Central memory CD4-positive, alpha-beta T cell (primary cell): ENCODE data around the gene PPP1R3G.

ENCODE experiments used
- DNase-seq: peaks from one replicate; pipeline ENCODE4 v3.0.0; 2022

Gene PPP1R3G

DNA sequence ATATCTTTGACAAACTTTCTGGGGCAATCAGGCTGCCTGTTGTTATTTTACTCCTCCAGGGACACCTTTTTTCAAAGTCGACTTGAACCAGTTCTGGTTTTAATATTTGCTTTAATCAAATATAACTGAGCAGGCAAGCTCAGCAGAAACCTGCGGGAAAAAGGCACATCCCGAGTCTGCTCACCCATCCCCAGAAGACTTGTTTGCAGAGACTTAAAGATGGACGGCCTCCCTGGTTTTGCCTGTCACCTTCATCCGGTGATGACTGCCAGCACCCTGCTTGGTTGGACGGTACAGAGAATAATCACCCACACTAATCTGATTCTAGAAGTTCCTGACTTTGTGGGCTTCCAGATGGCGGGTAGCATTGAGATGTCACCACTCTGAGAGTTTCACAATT lies 36.8 kb downstream of the PPP1R3G start:
- DNase-seq: no peak

DNA sequence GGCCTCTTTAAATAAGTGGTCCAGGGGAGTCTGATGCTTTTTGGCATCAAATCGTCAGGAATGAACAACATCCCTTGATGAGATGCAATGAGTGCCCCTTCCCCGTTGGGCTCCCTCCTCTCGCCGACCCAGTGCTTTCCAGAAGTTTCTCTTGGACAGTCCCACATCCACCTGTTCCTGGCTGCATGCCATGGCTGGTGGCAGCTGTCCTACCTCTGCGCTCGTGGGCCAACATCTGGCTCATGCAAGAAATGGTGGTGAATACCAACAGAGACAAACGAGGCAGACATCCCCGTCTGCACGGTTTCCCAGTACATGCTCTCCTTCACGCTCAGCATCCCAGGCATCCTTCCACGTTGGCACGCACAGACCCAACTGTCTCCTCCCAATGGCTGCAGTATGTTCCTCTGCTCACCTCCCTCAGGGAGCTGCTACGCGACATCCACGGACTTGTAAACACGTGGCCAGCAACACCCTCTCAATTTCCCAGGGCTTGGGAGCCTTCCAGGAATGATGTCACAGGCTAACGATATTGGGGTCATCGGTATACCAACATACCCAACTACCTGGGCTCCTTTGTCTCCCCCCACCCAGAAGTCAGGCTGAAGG lies 37.5 kb downstream of the PPP1R3G start:
- DNase-seq: no peak

GRCh38 chr6:5123296-5124143 lies 38.4 kb downstream of the PPP1R3G start:
- DNase-seq: no peak

DNA sequence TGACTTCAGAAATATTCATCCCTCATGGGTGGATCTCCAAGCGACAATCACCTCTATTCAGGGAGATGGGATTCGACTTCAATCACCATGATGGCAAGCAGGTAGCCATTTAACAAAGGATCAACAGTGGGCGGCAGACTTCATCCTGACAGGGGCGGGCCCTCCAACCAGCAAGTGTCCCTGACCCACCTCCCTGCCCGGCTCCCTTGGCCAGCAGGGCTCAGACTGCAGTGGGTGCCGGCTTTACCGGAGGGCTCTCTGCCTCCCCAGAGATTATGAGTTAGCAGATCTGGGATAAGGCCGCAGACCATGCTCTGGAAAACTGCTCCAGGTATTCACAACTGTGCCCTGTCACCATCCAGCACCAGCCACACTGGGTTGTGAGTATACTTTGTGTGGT lies 39.4 kb downstream of the PPP1R3G start:
- DNase-seq: no peak

GRCh38 chr6:5125152-5126006 lies 40.2 kb downstream of the PPP1R3G start:
- no peak for DNase-seq

GRCh38 chr6:5126214-5126613 lies 41.1 kb downstream of the PPP1R3G start:
- no peak for DNase-seq

DNA sequence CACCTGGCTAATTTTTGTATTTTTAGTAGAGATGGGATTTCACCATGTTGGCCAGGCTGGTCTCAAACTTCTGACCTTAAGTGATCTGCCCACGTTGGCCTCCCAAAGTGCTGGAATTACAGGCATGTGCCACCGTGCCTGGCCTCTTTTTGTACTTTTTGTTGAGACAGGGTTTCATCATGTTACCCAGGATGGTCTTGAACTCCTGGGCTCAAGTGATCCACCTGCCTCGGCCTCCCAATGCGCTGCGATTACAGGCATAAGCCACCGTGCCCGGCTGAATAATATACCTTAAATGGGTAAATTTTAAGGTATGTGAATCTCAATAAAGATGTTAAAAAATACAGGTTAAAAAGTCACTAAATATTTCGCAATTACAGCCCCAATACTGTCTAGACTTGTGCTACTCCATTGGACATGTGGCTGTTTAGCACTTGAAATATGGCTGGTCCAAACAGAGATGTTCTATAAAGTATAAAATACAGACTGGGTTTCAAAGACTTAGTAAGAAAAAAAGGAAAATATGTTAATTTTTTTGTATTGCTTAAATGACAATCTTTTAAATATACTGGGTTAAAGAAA lies 42.1 kb downstream of the PPP1R3G start:
- DNase-seq: no peak

- no peak for DNase-seq
Measured at GRCh38 chr6:5128351-5128750, 43.2 kb downstream of the PPP1R3G start.

- DNase-seq: no peak
Measured at GRCh38 chr6:5130135-5130866, 45.2 kb downstream of the PPP1R3G start.

DNA sequence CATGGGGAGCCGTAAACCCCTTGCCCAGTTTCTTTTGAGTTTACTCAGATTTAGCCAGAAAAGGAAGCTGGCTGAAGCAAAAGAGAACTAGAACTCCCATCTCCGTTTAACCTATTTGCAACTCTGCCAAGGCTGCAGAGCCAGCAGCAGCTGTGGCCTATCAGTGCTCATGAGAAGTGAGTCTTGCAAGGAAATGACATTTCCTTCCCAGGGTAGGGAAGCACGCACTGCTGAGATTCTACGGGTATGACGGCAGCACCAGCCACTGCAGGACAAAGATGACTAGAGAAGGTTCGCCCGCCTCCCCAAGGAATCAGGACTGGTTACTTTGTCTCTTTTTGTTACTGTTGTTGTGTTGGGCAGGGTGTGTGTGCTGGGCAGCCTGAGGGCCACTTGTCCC lies 47.6 kb downstream of the PPP1R3G start:
- no peak for DNase-seq

DNA sequence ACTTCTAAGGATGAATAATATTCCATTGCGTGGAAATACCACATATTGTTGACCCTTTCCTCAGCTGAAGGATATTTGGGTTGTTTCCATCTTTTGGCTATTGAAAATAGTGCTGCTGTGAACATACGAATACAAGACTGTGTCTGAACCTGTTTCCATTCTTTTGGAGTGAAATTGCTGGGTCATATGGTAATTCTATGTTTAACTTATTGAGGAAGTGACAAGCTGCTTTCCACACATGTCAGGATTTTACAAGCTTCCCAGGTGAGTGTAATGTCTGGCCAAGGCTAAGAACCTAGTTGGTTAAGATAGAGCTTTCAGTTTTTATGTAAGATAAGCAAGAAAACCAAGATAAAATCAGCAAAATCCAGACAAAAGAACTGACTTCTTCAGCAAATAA lies 48.8 kb downstream of the PPP1R3G start:
- DNase-seq: no peak

GRCh38 chr6:5135788-5136376 lies 50.7 kb downstream of the PPP1R3G start:
- no peak for DNase-seq

GRCh38 chr6:5136851-5137250 lies 51.7 kb downstream of the PPP1R3G start:
- DNase-seq: no peak
